Small intestine (tissue), 7 donors: ENCODE measurements around the gene SH2D3A. TPM values are rescaled to one million over a fixed set of nuclear protein-coding genes. Genes with fewer than 3 reads are reported as not detected.

ENCODE experiments used
- DNase-seq, 2 donors: peaks; one replicate each; pipeline versions ENCODE4 v3.0.0 to v3.0.0-alpha.2; 2013
- FAIRE-seq: peaks from 2 replicates; lab custom pipeline; 2012; peaks lifted over from hg19 to GRCh38; lab: Jason Lieb, UNC
- H3K27ac ChIP-seq, 3 donors: one replicate each; pipeline ENCODE4 v1.5.1; 2013; ENCODE audit warnings: low read length in 2 of 3, mild to moderate bottlenecking in 2 of 3, control low read depth in 1 of 3, inconsistent platforms in 1 of 3, low read depth in 1 of 3, moderate library complexity in 1 of 3
- H3K27me3 ChIP-seq, 3 donors: one replicate each; pipeline ENCODE4 v1.6.1; 2013; ENCODE audit warnings: low read length in 3 of 3, inconsistent platforms in 1 of 3; ENCODE audit not compliant: control insufficient read depth in 3 of 3, insufficient read depth in 3 of 3
- H3K36me3 ChIP-seq, 3 donors: one replicate each; pipeline ENCODE4 v1.6.1; 2013; ENCODE audit warnings: low read length in 3 of 3, inconsistent platforms in 1 of 3, low read depth in 1 of 3, mild to moderate bottlenecking in 1 of 3, moderate library complexity in 1 of 3; ENCODE audit not compliant: control insufficient read depth in 3 of 3, insufficient read depth in 2 of 3
- H3K4me1 ChIP-seq, 3 donors: one replicate each; pipeline ENCODE4 v1.6.1; 2013; ENCODE audit warnings: low read length in 2 of 3, inconsistent platforms in 1 of 3, low read depth in 1 of 3, mild to moderate bottlenecking in 1 of 3, moderate library complexity in 1 of 3; ENCODE audit not compliant: control insufficient read depth in 3 of 3, insufficient read depth in 2 of 3
- H3K4me3 ChIP-seq, 3 donors: one replicate each; pipeline ENCODE4 v1.5.1; 2013; ENCODE audit warnings: low read length in 3 of 3, control low read depth in 1 of 3, inconsistent platforms in 1 of 3, low read depth in 1 of 3, mild to moderate bottlenecking in 1 of 3, moderate library complexity in 1 of 3
- H3K9me3 ChIP-seq, 2 donors: one replicate each; pipeline ENCODE4 v1.6.1; 2013; ENCODE audit warnings: low read depth in 1 of 2, low read length in 1 of 2; ENCODE audit not compliant: control insufficient read depth in 2 of 2, insufficient read depth in 1 of 2
- WGBS, 3 donors: extraction: QIAGEN DNeasy Blood & Tissue Kit; methylation state at CpG; one replicate each; pipeline ENCODE4 v1.1.7; 2013; 5-methylcytosine and 5-hydroxymethylcytosine counted together
- polyA plus RNA-seq, 4 donors: library from polyadenylated mRNA; stranded (reverse) in 3 of 4; unstranded in 1 of 4; fragments of 200-250 nt in 3 of 4; fragments of 120-200 nt in 1 of 4; gene quantifications; one replicate each; pipeline versions ENCODE4 v1.2.1 to v1.2.3, GENCODE V29; 2013
- donor health status: healthy with polysubstance abuse.
- donor health status: control.
- donor health status: control.
- donor health status: Bipolar disorder and iron deficiency.
- donor health status: healthy.

The SH2D3A gene
- polyA plus RNA-seq, 4 donors, result 23.9 to 71.6 (median 42.1) TPM

GRCh38 chr19:6720369-6721137, 46.7 kb downstream of the SH2D3A start, which contains the start of gene C3:
TSS of gene C3 (minus strand) at chr19:6720650. CDS start at chr19:6720589, 61 bp downstream.
- H3K27me3 ChIP-seq, result peaks cover 0 to 3% (median 0%) of the 10 kb centered on the region in 3 donors
- H3K4me1 ChIP-seq, result peaks cover 2 to 24% (median 2%) of the 10 kb centered on the region in 3 donors
- DNase-seq, result peak in 1 of 2 donors; percentile 70
- H3K9me3 ChIP-seq, result no peaks in the 10 kb centered on the region
- FAIRE-seq, result no peak
- 57 to 96% (median 81%) methylated on average over 4 of the region's 4 CpGs for WGBS, 3 donors
- H3K4me3 ChIP-seq, result no peak within 1 kb of the TSS
- peak within 1 kb of the TSS in 2 of 3 donors; percentile 9 to 33 for H3K27ac ChIP-seq
- H3K36me3 ChIP-seq, result peaks cover 0 to 4% (median 0%) of the 10 kb centered on the region in 3 donors

GRCh38 chr19:6719992-6720368, 47.3 kb downstream of the SH2D3A start:
- FAIRE-seq (no peak), DNase-seq (no peak)
- Histone ChIP-seq H3K27ac (no peak overlapping the region), H3K9me3 (no peaks in the 10 kb centered on the region), H3K4me3 (no peak overlapping the region), H3K36me3 (peaks cover 0 to 4% (median 0%) of the 10 kb centered on the region in 3 donors), H3K27me3 (peaks cover 0 to 3% (median 0%) of the 10 kb centered on the region in 3 donors), H3K4me1 (peaks cover 0 to 19% (median 0%) of the 10 kb centered on the region in 3 donors)
- WGBS, 3 donors, result 88 to 99% (median 92%) methylated on average over 3 of the region's 3 CpGs

- Histone ChIP-seq H3K27ac (no peak overlapping the region), H3K27me3 (peaks cover 0 to 3% (median 0%) of the 10 kb centered on the region in 3 donors), H3K4me1 (peaks cover 0 to 19% (median 0%) of the 10 kb centered on the region in 3 donors), H3K9me3 (no peaks in the 10 kb centered on the region), H3K4me3 (no peak overlapping the region), H3K36me3 (peaks cover 0 to 4% (median 0%) of the 10 kb centered on the region in 3 donors)
- 72 to 83% (median 80%) methylated on average over 5 to 6 of the region's 6 CpGs for WGBS, 3 donors
- no peak for DNase-seq
- no peak for FAIRE-seq
Measured at GRCh38 chr19:6719540-6719861, 47.7 kb downstream of the SH2D3A start.

GRCh38 chr19:6718741-6719539, 48.3 kb downstream of the SH2D3A start:
- FAIRE-seq (no peak), DNase-seq (no peak)
- Histone ChIP-seq H3K27ac (no peak overlapping the region), H3K9me3 (no peaks in the 10 kb centered on the region), H3K36me3 (peaks cover 0 to 4% (median 0%) of the 10 kb centered on the region in 3 donors), H3K27me3 (peaks cover 0 to 3% (median 0%) of the 10 kb centered on the region in 3 donors), H3K4me1 (peaks cover 0 to 19% (median 0%) of the 10 kb centered on the region in 3 donors), H3K4me3 (no peak overlapping the region)
- 81 to 85% (median 82%) methylated on average over 19 to 21 of the region's 21 CpGs for WGBS, 3 donors

GRCh38 chr19:6718111-6718740, 49.0 kb downstream of the SH2D3A start:
- Histone ChIP-seq H3K4me3 (no peak overlapping the region), H3K4me1 (peaks cover 0 to 17% (median 0%) of the 10 kb centered on the region in 3 donors), H3K27me3 (peaks cover 0 to 3% (median 0%) of the 10 kb centered on the region in 3 donors), H3K36me3 (peaks cover 0 to 4% (median 0%) of the 10 kb centered on the region in 3 donors), H3K9me3 (peaks cover 0 to under 1% of the 10 kb centered on the region in 2 donors), H3K27ac (no peak overlapping the region)
- FAIRE-seq (no peak), DNase-seq (no peak)
- WGBS, 3 donors, result 79 to 81% (median 80%) methylated on average over 20 to 23 of the region's 23 CpGs

- DNase-seq, result no peak
- Histone ChIP-seq H3K9me3 (peaks cover 0 to 4% of the 10 kb centered on the region in 2 donors), H3K4me3 (no peak overlapping the region), H3K27me3 (peaks cover 0 to 3% (median 0%) of the 10 kb centered on the region in 3 donors), H3K4me1 (peaks cover 0 to 10% (median 0%) of the 10 kb centered on the region in 3 donors), H3K27ac (no peak overlapping the region), H3K36me3 (peaks cover 0 to 4% (median 0%) of the 10 kb centered on the region in 3 donors)
- no peak for FAIRE-seq
- WGBS, 3 donors, result 76 to 83% (median 81%) methylated on average over 4 of the region's 4 CpGs
Measured at GRCh38 chr19:6717441-6717971, 49.7 kb downstream of the SH2D3A start.

GRCh38 chr19:6717036-6717435, 50.2 kb downstream of the SH2D3A start:
- FAIRE-seq (no peak), DNase-seq (no peak)
- peaks cover 0 to 7% (median 0%) of the 10 kb centered on the region in 3 donors for H3K4me1 ChIP-seq
- 65 to 79% (median 75%) methylated on average over 10 of the region's 10 CpGs for WGBS, 3 donors
- H3K9me3 ChIP-seq, result peaks cover 0 to 4% of the 10 kb centered on the region in 2 donors
- peaks cover 0 to 3% (median 0%) of the 10 kb centered on the region in 3 donors for H3K27me3 ChIP-seq
- H3K4me3 ChIP-seq, result no peak overlapping the region
- no peak overlapping the region for H3K27ac ChIP-seq
- H3K36me3 ChIP-seq, result peaks cover 0 to 4% (median 0%) of the 10 kb centered on the region in 3 donors
